ENCODE data around the gene RNF152. TPM values are rescaled to one million over a fixed set of nuclear protein-coding genes. Genes with fewer than 3 reads are reported as not detected.

The RNF152 gene
- total RNA-seq, 3 donors from 2014 or later (not counting 1 experiment from before 2014, with no cell fraction given): 0.49 to 1.3 (median 0.50) TPM

- ATAC-seq (peak in 1 of 3 donors; percentile 52), DNase-seq (peak in 1 of 2 donors; percentile 36)
- Histone ChIP-seq H3K27me3 (ENCODE audit: control insufficient read depth, insufficient read depth, low read length) (no peaks in the 10 kb centered on the region), H3K27ac (ENCODE audit: low read length) (no peak overlapping the region), H3K9me3 (ENCODE audit: control insufficient read depth, insufficient read depth, low read length) (no peaks in the 10 kb centered on the region), H3K4me3 (ENCODE audit: low read length) (no peak overlapping the region), H3K4me1 (ENCODE audit: control insufficient read depth, insufficient read depth, low read length) (peaks cover 5% of the 10 kb centered on the region), H3K36me3 (ENCODE audit: control insufficient read depth, insufficient read depth, low read length) (no peaks in the 10 kb centered on the region)
- no peaks in the 10 kb centered on the region for H3K36me3 Mint-ChIP-seq
- peaks cover 18 to 19% of the 10 kb centered on the region in 2 donors for H3K4me1 Mint-ChIP-seq
- no peak overlapping the region for H3K4me3 Mint-ChIP-seq
- peak overlapping the region in 1 of 2 donors; percentile 57 for H3K27ac Mint-ChIP-seq
- H3K9me3 Mint-ChIP-seq: no peaks in the 10 kb centered on the region
- peaks cover 10 to 17% of the 10 kb centered on the region in 2 donors for H3K27me3 Mint-ChIP-seq (ENCODE audit: low read depth in 2 of 2)
- TF ChIP-seq, protein P1, sequence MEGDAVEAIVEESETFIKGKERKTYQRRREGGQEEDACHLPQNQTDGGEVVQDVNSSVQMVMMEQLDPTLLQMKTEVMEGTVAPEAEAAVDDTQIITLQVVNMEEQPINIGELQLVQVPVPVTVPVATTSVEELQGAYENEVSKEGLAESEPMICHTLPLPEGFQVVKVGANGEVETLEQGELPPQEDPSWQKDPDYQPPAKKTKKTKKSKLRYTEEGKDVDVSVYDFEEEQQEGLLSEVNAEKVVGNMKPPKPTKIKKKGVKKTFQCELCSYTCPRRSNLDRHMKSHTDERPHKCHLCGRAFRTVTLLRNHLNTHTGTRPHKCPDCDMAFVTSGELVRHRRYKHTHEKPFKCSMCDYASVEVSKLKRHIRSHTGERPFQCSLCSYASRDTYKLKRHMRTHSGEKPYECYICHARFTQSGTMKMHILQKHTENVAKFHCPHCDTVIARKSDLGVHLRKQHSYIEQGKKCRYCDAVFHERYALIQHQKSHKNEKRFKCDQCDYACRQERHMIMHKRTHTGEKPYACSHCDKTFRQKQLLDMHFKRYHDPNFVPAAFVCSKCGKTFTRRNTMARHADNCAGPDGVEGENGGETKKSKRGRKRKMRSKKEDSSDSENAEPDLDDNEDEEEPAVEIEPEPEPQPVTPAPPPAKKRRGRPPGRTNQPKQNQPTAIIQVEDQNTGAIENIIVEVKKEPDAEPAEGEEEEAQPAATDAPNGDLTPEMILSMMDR (IDR thresholded peaks at IDR 0.05): no peak
- 2% methylated on average over 5 of the region's 5 CpGs for WGBS (ENCODE audit: insufficient coverage)
- intact Hi-C loops (cut with micrococcal nuclease): no loop called here
These were observed 59.4 kb downstream of the RNF152 start for GRCh38 chr18:61833387-61833786.

DNA sequence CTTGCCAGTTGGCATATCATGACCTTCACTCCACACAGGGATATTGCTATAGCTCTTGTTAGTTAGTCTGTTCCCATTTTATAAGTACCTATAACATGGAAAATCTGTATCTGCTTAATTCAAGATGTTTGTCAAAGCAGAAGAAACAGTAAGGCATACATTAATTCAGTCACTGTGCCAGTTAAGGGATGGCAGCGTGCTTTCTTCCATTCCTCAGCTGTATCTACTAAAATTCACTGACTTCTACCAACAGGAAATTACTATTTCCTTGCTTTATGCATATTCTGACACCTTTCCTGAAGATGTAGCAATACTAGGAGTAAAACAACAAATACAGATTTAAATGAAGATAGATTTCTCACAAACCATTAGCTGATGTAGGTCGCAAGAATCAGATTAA, 59.9 kb downstream of the RNF152 start:
- H3K9me3 Mint-ChIP-seq: no peaks in the 10 kb centered on the region
- no peak for DNase-seq
- ATAC-seq: no peak
- H3K27me3 Mint-ChIP-seq (ENCODE audit: low read depth in 2 of 2): peaks cover 9 to 14% of the 10 kb centered on the region in 2 donors
- no peaks in the 10 kb centered on the region for H3K9me3 ChIP-seq (ENCODE audit: control insufficient read depth, insufficient read depth, low read length)
- 24% methylated on average over 1 of the region's 2 CpGs for WGBS (ENCODE audit: insufficient coverage)
- H3K4me1 Mint-ChIP-seq: peaks cover 18 to 19% of the 10 kb centered on the region in 2 donors
- no peaks in the 10 kb centered on the region for H3K27me3 ChIP-seq (ENCODE audit: control insufficient read depth, insufficient read depth, low read length)
- H3K36me3 Mint-ChIP-seq: no peaks in the 10 kb centered on the region
- H3K36me3 ChIP-seq (ENCODE audit: control insufficient read depth, insufficient read depth, low read length): no peaks in the 10 kb centered on the region
- TF ChIP-seq, protein P1 (IDR thresholded peaks at IDR 0.05): no peak
- H3K27ac Mint-ChIP-seq: peak overlapping the region in 1 of 2 donors; percentile 57
- H3K4me3 Mint-ChIP-seq: no peak overlapping the region
- intact Hi-C loops (cut with micrococcal nuclease): no loop called here
- H3K4me1 ChIP-seq (ENCODE audit: control insufficient read depth, insufficient read depth, low read length): peaks cover 5% of the 10 kb centered on the region
- no peak overlapping the region for H3K4me3 ChIP-seq (ENCODE audit: low read length)
- no peak overlapping the region for H3K27ac ChIP-seq (ENCODE audit: low read length)

GRCh38 chr18:61831071-61831470, 61.7 kb downstream of the RNF152 start:
- TF ChIP-seq, protein P1 (IDR thresholded peaks at IDR 0.05): no peak
- H3K27ac Mint-ChIP-seq: no peak overlapping the region

GRCh38 chr18:61829108-61829507, 63.7 kb downstream of the RNF152 start:
- WGBS (ENCODE audit: insufficient coverage): 89% methylated on average over 7 of the region's 7 CpGs
- Mint-ChIP-seq H3K36me3 (no peaks in the 10 kb centered on the region), H3K9me3 (no peaks in the 10 kb centered on the region), H3K27ac (no peak overlapping the region), H3K4me3 (no peak overlapping the region), H3K27me3 (ENCODE audit: low read depth in 2 of 2) (peaks cover 13 to 15% of the 10 kb centered on the region in 2 donors), H3K4me1 (peaks cover 14 to 15% of the 10 kb centered on the region in 2 donors)
- Histone ChIP-seq H3K4me1 (ENCODE audit: control insufficient read depth, insufficient read depth, low read length) (peaks cover 4% of the 10 kb centered on the region), H3K36me3 (ENCODE audit: control insufficient read depth, insufficient read depth, low read length) (no peaks in the 10 kb centered on the region), H3K9me3 (ENCODE audit: control insufficient read depth, insufficient read depth, low read length) (no peaks in the 10 kb centered on the region), H3K27ac (ENCODE audit: low read length) (no peak overlapping the region), H3K27me3 (ENCODE audit: control insufficient read depth, insufficient read depth, low read length) (no peaks in the 10 kb centered on the region), H3K4me3 (ENCODE audit: low read length) (no peak overlapping the region)
- intact Hi-C loops (cut with micrococcal nuclease): no loop called here
- DNase-seq (no peak), ATAC-seq (no peak)
- TF ChIP-seq, protein P1 (IDR thresholded peaks at IDR 0.05): no peak

More at GRCh38 chr18:61831071-61831470, 61.7 kb downstream of the RNF152 start:
- WGBS (ENCODE audit: insufficient coverage): 79% methylated on average over 5 of the region's 6 CpGs
- ATAC-seq: no peak
- intact Hi-C loops (cut with micrococcal nuclease): no loop called here
- Mint-ChIP-seq H3K36me3 (no peaks in the 10 kb centered on the region), H3K27me3 (ENCODE audit: low read depth in 2 of 2) (peaks cover 13 to 15% of the 10 kb centered on the region in 2 donors), H3K4me3 (no peak overlapping the region), H3K9me3 (no peaks in the 10 kb centered on the region), H3K4me1 (peaks cover 18 to 19% of the 10 kb centered on the region in 2 donors)
- no peak for DNase-seq
- Histone ChIP-seq H3K4me3 (ENCODE audit: low read length) (no peak overlapping the region), H3K4me1 (ENCODE audit: control insufficient read depth, insufficient read depth, low read length) (peaks cover 5% of the 10 kb centered on the region), H3K27me3 (ENCODE audit: control insufficient read depth, insufficient read depth, low read length) (no peaks in the 10 kb centered on the region), H3K27ac (ENCODE audit: low read length) (no peak overlapping the region), H3K36me3 (ENCODE audit: control insufficient read depth, insufficient read depth, low read length) (no peaks in the 10 kb centered on the region), H3K9me3 (ENCODE audit: control insufficient read depth, insufficient read depth, low read length) (no peaks in the 10 kb centered on the region)
